NCI-H748 treated with DMSO at 0.1 percent for 48 hours (cell line): ENCODE measurements around the gene DNAH2.
A peak's percentile ranks its signal among the peaks of the same experiment; 100 is the strongest.
"Not testable (repeated sequence)": the region's sequence is repeated elsewhere in the genome, so short reads cannot be mapped to it uniquely, and the experiment has no call there.

Experiments
- DNase-seq: peaks from one replicate; lab custom pipeline; 2025; lab: John Stamatoyannopoulos, UW

The DNAH2 gene

GRCh38 chr17:7850701-7851437 lies 133.3 kb downstream of the DNAH2 start:
- no peak for DNase-seq

GRCh38 chr17:7851438-7852261 lies 134.1 kb downstream of the DNAH2 start:
- DNase-seq = peak; percentile 94

GRCh38 chr17:7852262-7852670 lies 134.7 kb downstream of the DNAH2 start:
- no peak for DNase-seq

GRCh38 chr17:7852919-7853690 lies 135.6 kb downstream of the DNAH2 start:
- no peak for DNase-seq

- no peak for DNase-seq
These were observed 136.1 kb downstream of the DNAH2 start for GRCh38 chr17:7853691-7854038.

- DNase-seq = no peak
These were observed 136.7 kb downstream of the DNAH2 start for GRCh38 chr17:7854078-7854777.

- no peak for DNase-seq
These were observed 137.5 kb downstream of the DNAH2 start, which contains the start of gene TMEM88 for GRCh38 chr17:7854851-7855659. Gene TMEM88 (plus strand): TSS chr17:7855066. CDS start chr17:7855075, 9 bp downstream.

GRCh38 chr17:7855660-7856010 lies 138.1 kb downstream of the DNAH2 start:
- no peak for DNase-seq

- peak; percentile 75 for DNase-seq
These were observed 138.7 kb downstream of the DNAH2 start for GRCh38 chr17:7856011-7856810.

GRCh38 chr17:7856811-7857712 lies 139.5 kb downstream of the DNAH2 start, which contains the start of gene NAA38:
Gene NAA38 (minus strand): TSS chr17:7857559. CDS start chr17:7857463, 96 bp downstream.
- DNase-seq = peak; percentile 99

- peak; percentile 99 for DNase-seq
These were observed 140.4 kb downstream of the DNAH2 start, which contains the start of gene CYB5D1 for GRCh38 chr17:7857713-7858521. Gene CYB5D1 (plus strand): TSS chr17:7858003. CDS start chr17:7858135, 132 bp downstream.

- DNase-seq = peak; percentile 49
These were observed 140.9 kb downstream of the DNAH2 start for GRCh38 chr17:7858522-7858810.

- DNase-seq = no peak
These were observed 141.5 kb downstream of the DNAH2 start for GRCh38 chr17:7859028-7859427.

GRCh38 chr17:7862692-7863437 lies 145.3 kb downstream of the DNAH2 start:
- DNase-seq = peak; percentile 39

GRCh38 chr17:7864384-7864783 lies 146.8 kb downstream of the DNAH2 start:
- DNase-seq = not testable (repeated sequence)

GRCh38 chr17:7864995-7865650 lies 147.6 kb downstream of the DNAH2 start:
- no peak for DNase-seq

GRCh38 chr17:7867881-7868329 lies 150.4 kb downstream of the DNAH2 start:
- no peak for DNase-seq
